DMS 273 (cell line): ENCODE data around the gene ALDH1L2.
"Not testable (repeated sequence)": the region's sequence is repeated elsewhere in the genome, so short reads cannot be mapped to it uniquely, and the experiment has no call there.

Experiments
- DNase-seq: peaks from one replicate; lab custom pipeline; 2025; ENCODE audit not compliant: unreplicated experiment; lab: John Stamatoyannopoulos, UW

Gene ALDH1L2

DNA sequence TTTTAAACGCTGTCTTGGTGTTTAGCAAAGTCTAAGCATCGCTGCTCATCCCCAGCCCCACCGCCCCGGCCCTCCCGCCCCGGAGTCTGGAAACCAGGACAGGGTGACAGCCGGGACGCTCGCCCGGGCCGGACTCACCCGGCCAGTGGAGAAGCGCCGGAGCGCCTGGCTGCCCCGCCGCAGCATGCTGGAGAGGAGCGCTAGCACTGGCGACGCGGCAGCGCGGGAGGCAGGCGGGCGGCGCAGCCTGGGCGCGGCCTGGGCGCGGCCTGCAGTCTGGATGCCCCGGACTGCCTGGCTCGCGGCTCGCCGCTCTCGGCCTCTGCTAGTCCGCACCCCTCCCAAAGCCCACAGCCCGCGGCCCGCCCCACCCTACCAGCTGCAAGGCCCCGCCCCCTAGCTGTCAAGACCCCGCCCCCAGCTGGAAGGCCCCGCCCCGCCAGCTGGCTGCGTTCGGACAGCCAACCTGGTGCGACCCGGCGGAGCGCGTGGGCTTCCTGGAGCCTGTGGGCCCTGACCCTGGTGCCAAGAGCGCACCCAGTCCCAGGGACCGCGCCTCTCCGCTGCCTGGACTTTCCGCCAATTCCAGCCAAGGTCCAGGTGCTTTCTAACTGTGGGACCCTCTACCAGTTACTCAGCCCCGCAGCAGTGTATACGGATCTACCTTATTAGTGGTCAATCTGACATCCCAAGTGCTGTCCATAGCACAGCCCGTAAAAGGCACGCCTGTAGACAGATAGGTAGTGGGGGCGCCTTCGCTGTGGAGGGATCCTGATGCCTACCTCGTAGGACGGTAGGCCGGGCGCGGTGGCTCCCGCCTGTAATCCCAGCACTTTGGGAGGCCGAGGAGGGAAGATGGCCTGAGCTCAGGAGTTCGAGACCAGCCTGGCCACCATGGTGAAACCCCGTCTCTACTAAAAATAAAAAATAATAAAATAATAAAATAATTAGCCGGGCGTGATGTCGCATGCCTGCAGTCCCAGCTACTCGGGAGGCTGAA lies at the start of gene ALDH1L2:
TSS of gene ALDH1L2 (minus strand) at position 208 of the 1,000 bp plus-strand sequence. CDS start at position 186, 22 bp downstream.
- peak; percentile 86 for DNase-seq

DNA sequence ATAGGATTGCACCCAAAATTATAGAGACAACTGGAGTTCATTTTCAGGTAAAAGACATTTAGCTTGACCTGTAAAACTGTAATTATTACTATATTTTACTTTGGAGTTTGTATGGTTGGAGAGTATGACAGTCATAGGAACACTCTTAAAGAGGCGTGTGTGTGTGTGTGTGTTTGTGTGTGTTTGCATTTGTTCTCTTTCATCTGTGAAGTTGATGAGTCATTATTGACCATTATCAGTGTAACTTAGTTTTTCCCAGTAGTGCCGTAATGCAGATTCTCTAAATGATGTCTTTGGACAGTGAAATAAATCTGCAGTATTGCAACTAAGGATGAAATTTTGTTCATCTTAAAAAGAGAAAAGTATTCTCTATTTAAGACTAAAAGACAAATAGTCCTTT lies 36.3 kb upstream of the ALDH1L2 start:
- DNase-seq: no peak

GRCh38 chr12:105116969-105117368 lies 32.7 kb upstream of the ALDH1L2 start:
- DNase-seq: no peak

- no peak for DNase-seq
These were observed 28.8 kb upstream of the ALDH1L2 start for GRCh38 chr12:105113094-105113493.

GRCh38 chr12:105110851-105111250 lies 26.6 kb upstream of the ALDH1L2 start:
- DNase-seq: no peak

GRCh38 chr12:105109465-105110212 lies 25.4 kb upstream of the ALDH1L2 start:
- DNase-seq: no peak

GRCh38 chr12:105107494-105108371 lies 23.5 kb upstream of the ALDH1L2 start, which contains the start of gene WASHC4:
Gene WASHC4 (plus strand): TSS chr12:105107731. CDS start chr12:105107801, 70 bp downstream.
- DNase-seq: peak; percentile 96

- peak; percentile 76 for DNase-seq
These were observed 22.9 kb upstream of the ALDH1L2 start for GRCh38 chr12:105107171-105107493.

DNA sequence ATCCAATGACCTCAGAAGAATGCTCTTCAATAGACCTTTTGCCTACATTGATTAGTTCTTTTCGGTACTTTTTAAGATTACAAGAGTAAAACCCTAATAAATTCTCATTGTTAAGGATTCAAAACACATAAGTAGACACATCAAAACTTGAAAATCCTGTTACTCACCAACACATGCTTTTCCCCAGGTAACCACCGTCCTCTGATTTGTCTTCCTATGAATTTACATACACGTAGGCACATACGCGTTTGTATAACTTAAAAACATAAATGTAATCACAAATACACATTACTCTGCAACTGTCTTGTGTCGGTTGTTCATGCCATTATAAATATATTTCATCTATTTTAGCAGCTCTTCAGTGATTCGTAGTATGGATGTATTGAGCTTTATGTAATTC lies 22.4 kb upstream of the ALDH1L2 start:
- no peak for DNase-seq

DNA sequence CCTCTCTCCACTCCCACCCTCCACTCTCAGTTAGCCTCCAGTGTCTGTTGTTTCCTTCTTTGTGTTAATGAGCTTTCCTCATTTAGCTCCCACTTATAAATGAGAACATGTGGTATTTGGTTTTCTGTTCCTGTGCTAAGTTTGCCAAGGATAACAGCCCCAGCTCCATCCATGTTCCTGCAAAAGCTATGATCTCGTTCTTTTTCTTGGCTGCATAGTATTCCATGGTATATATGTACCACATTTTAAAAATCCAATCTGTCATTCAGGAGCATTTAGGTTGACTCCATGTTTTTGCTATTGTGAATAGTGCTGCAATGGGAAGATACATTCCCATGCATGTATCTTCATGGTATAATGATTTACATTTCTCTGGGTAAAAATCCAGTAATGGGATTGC lies 20.5 kb upstream of the ALDH1L2 start:
- DNase-seq: no peak

GRCh38 chr12:105102673-105103072 lies 18.4 kb upstream of the ALDH1L2 start:
- DNase-seq: no peak

- DNase-seq: peak; percentile 15
These were observed 16.7 kb upstream of the ALDH1L2 start for GRCh38 chr12:105100998-105101397.

- DNase-seq: peak; percentile 37
These were observed 16.1 kb upstream of the ALDH1L2 start for GRCh38 chr12:105100207-105100985.

- no peak for DNase-seq
These were observed 15.1 kb upstream of the ALDH1L2 start for GRCh38 chr12:105099356-105099755.

GRCh38 chr12:105095338-105095737 lies 11.1 kb upstream of the ALDH1L2 start:
- not testable (repeated sequence) for DNase-seq

GRCh38 chr12:105092336-105092735 lies 8.1 kb upstream of the ALDH1L2 start:
- DNase-seq: no peak

GRCh38 chr12:105091476-105092206 lies 7.4 kb upstream of the ALDH1L2 start:
- no peak for DNase-seq

- DNase-seq: no peak
These were observed 6.1 kb upstream of the ALDH1L2 start for GRCh38 chr12:105090361-105090760.

GRCh38 chr12:105089817-105090216 lies 5.6 kb upstream of the ALDH1L2 start:
- no peak for DNase-seq
